Naive B cell (primary cell): Measurements from ENCODE around the gene MAP4K2. TPM values are rescaled to one million over a fixed set of nuclear protein-coding genes. Genes with fewer than 3 reads are reported as not detected.

Experiments used
- ATAC-seq, 2 donors: fragments of 150-1000 bp; cut with Tn5 transposase; 2 replicates each; pipeline ENCODE4 v1.10.0; 2021; ENCODE audit warnings: low read depth in 2 of 2, mild to moderate bottlenecking in 2 of 2, moderate library complexity in 2 of 2
- DNase-seq: peaks from one replicate; pipeline ENCODE4 v3.0.0; 2022
- H3K27ac Mint-ChIP-seq, 6 donors: one replicate each; pipeline ENCODE4 v1.8.0; 2020 to 2022; ENCODE audit warnings: mild to moderate bottlenecking in 6 of 6, mixed read lengths in 6 of 6, moderate library complexity in 5 of 6, inconsistent platforms in 2 of 6
- H3K27me3 Mint-ChIP-seq, 3 donors: one replicate each; pipeline ENCODE4 v1.8.0; 2021 to 2022; ENCODE audit warnings: mixed read lengths in 3 of 3, mild to moderate bottlenecking in 1 of 3
- H3K36me3 Mint-ChIP-seq, 2 donors: one replicate each; pipeline ENCODE4 v1.8.0; 2020 to 2022; ENCODE audit warnings: mixed read lengths in 2 of 2, inconsistent platforms in 1 of 2, mild to moderate bottlenecking in 1 of 2
- H3K4me1 Mint-ChIP-seq, 3 donors: one replicate each; pipeline ENCODE4 v1.8.0; 2020 to 2022; ENCODE audit warnings: mixed read lengths in 3 of 3, inconsistent platforms in 1 of 3, mild to moderate bottlenecking in 1 of 3, moderate library complexity in 1 of 3
- H3K4me3 Mint-ChIP-seq, 8 donors: one replicate each; pipeline ENCODE4 v1.8.0; 2020 to 2022; ENCODE audit warnings: mild to moderate bottlenecking in 8 of 8, mixed read lengths in 8 of 8, moderate library complexity in 8 of 8, inconsistent platforms in 2 of 8
- H3K9me3 Mint-ChIP-seq, 7 donors: one replicate each; pipeline ENCODE4 v1.8.0; 2020 to 2022; ENCODE audit warnings: mixed read lengths in 7 of 7, mild to moderate bottlenecking in 5 of 7, inconsistent platforms in 2 of 7, moderate library complexity in 1 of 7
- polyA plus RNA-seq, 6 donors: library from polyadenylated mRNA; unstranded; fragments of 300-500 nt; fragmentation: Illumina TruSeq; gene quantifications; one replicate each; pipeline ENCODE4 v1.2.3, GENCODE V29; 2021; ENCODE audit warnings: low read depth in 6 of 6

The MAP4K2 gene
- polyA plus RNA-seq, 6 donors from 2014 or later: 29.8 to 65.0 (median 39.7) TPM

DNA sequence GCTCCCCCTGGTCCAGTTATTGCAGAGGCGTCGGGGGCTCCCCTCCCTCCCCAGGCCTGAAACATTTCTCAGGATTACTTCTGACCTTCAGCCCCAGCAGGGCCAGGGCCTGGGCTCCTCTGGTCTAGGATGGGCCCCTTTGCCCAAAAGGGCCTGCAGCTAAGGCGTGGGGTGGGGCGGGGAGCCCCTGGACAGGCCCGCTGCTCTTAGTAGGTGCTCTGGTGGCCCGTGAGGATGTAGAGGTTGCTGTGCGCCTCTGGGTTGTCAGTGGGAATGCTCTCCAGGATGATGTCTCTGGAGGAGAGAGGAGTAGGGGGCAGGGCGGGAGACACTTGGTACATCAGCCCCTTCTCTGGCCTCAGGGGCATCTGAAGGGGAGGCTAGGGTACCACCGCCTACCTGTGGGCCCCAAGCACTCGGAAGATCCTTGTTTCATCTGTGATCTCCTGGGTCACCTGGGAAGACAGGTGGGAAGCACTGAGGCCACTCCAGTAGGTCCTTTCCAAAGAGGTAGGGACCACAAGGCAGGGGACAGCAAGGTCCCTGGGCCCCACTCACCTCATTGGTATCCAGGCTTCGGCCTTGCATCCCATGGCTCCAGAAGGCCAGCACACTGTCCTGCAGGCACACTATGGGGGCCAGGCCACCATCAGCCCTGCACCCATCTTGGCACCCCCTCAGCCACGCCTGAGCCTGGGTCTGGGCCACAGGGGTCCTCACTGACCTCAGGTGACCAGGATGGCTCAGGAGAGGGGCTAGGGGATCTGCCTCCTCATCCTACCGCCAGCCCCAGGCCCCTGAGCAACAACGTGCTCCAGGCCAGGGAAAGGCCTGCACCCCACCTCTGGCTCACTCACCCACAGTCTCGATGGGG, 13.4 kb downstream of the MAP4K2 start:
- Mint-ChIP-seq H3K9me3 (no peaks in the 10 kb centered on the region), H3K27ac (no peak overlapping the region), H3K4me1 (peaks cover 16 to 36% (median 26%) of the 10 kb centered on the region in 3 donors), H3K36me3 (peaks cover 0 to 2% of the 10 kb centered on the region in 2 donors), H3K4me3 (no peak overlapping the region), H3K27me3 (no peaks in the 10 kb centered on the region)
- ATAC-seq (no peak), DNase-seq (no peak)

DNA sequence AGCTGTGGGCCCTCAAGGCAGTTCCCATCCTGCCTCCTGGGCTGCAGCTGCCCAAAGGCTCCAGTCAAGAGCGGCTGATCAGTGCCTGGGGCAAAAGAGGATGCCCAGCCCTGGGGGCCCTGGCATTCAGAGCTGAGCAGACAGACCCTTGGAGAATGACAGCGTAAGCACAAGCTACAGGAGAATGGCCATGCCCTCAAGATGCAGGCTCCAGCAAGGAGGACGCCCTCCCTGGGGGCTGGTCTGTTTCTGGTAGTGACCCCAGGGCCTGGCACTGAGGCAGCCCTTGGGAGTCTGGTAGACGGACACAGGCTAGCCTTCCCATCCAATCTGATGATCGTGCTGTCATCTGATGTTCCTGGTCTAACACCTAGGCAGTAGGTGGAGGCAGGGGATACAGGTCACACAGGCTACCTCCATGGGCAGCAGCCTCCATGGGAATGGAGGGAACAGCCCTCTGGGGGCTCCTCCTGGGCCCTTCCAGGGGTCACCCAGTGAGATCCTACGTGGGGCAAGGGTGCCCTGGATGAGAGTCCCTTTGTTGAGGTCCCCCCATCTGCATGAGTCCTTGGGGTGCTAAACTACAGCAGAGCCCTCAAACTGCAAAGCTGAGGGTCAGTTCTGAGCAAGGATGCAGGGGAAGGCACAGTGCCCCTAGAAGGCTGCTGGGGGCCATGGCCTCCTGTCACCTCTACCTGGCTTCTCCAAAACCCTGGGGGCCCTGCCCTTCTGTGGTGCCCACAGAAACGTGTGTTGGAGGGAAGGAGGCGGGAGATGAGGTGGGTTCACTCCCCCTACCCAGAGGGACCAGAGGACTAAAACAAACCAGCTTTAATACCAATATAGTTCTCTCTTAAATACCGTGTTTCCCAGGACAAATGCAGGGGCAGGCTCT, 14.4 kb downstream of the MAP4K2 start:
- Mint-ChIP-seq H3K4me1 (peaks cover 9 to 30% (median 16%) of the 10 kb centered on the region in 3 donors), H3K36me3 (no peaks in the 10 kb centered on the region), H3K4me3 (no peak overlapping the region)

DNA sequence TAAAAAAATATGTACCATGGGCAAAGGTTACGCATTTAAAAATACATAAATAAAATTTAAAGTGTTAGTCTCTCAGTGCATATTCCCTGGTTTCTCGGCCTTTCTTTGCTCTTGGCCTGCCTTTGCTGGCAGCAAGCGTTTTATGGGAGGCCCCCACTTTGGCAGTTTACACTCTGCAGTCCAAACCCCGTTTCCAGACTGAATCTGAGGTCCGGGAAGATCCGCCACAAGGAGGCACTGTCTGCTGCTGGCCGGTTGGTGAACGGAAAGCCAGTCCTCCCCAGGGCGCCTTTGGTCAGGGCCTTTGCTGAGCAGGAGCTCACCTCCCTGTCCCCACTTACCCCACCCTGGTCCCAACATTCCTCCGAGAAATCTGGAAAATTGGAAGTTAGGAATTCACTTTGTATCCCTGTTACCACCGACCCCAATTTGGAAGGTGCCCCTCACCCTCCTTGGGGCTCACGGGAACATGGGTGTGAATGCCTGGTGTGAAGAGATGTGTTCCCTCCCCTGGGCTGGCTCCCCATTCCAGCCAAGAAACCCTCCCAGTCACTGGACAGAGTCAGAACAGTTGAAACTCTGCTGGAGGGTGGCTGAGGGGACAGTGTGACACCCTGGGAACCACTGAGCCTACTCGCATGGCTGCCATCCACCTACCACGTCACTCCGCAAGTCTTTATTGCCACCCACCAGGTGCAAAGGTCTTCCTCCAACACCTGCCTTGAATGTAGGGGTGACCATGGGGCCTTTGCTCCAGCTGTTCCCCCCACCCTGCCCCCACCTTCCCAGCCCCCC, 15.3 kb downstream of the MAP4K2 start:
- no peaks in the 10 kb centered on the region for H3K36me3 Mint-ChIP-seq
- H3K27ac Mint-ChIP-seq: peak overlapping the region in 5 of 6 donors; percentile 60 to 90 (median 76)
- no peaks in the 10 kb centered on the region for H3K9me3 Mint-ChIP-seq
- no peaks in the 10 kb centered on the region for H3K27me3 Mint-ChIP-seq
- DNase-seq (no peak), ATAC-seq (peak; percentile 70 to 81)
- no peak overlapping the region for H3K4me3 Mint-ChIP-seq
- peaks cover 7 to 24% (median 15%) of the 10 kb centered on the region in 3 donors for H3K4me1 Mint-ChIP-seq

More for the DNA sequence above, 14.4 kb downstream of the MAP4K2 start:
- H3K27me3 Mint-ChIP-seq: no peaks in the 10 kb centered on the region
- DNase-seq (no peak), ATAC-seq (no peak)
- no peak overlapping the region for H3K27ac Mint-ChIP-seq
- no peaks in the 10 kb centered on the region for H3K9me3 Mint-ChIP-seq

DNA sequence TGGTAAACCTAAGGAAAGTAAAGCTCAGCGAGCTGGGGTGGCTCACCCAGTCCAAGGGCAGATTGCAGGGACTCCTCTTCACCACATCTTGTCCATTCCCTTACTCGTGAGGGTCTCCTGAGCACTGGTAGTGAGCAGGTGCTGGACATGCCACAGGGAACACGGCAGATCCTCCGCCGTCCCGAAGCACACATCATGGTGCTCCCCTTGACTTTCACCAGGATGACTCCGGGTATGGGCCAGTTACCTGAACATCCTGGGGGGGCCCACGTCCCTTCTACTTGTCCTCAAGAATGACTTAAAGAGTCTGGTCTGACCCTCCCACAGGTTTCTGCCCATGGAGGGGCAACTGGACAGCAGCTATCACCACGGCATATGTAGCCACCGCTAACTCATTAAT, 16.7 kb downstream of the MAP4K2 start:
- no peak for ATAC-seq
- peak overlapping the region in 1 of 6 donors; percentile 81 for H3K27ac Mint-ChIP-seq

DNA sequence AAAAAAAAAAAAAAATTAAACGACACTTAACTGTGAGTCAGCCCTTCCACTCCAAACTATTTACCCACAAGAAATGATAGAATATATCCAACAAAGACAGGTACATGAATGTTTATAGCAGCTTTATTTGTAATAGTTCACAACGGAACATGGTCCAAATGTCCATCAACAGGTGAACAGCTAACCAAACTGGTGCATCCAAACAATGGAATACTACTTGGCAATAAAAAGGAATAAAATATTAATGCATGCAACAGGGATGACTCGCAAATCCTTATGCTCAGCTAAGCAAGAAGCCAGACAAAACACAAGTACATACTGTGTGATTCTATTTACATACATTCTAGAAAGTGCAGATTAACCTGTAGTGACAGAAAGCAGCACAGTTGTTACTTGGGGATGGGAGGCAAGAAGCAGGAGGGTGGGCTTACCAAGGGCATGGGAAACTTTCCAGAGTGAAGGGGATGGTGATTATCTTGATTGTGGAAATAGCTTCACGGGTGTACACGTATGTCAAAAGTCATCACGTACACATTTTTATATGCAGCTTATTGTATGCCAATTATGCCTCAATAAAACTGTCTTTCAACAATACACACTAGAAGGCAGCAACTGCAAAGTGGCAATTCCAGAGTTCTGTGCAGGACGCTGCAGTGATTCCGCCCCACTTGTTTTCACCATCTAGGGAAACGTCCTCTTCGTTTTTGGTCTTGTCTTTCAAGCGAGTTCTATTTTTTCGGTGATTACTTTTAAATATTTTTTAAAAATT, 18.0 kb downstream of the MAP4K2 start:
- Mint-ChIP-seq H3K27ac (peak overlapping the region in 3 of 6 donors; percentile 42 to 60 (median 50)), H3K36me3 (no peaks in the 10 kb centered on the region), H3K9me3 (no peaks in the 10 kb centered on the region), H3K27me3 (no peaks in the 10 kb centered on the region), H3K4me1 (peaks cover 22 to 38% (median 26%) of the 10 kb centered on the region in 3 donors), H3K4me3 (no peak overlapping the region)
- DNase-seq (no peak), ATAC-seq (no peak)

More for the DNA sequence above, 16.7 kb downstream of the MAP4K2 start:
- Mint-ChIP-seq H3K9me3 (no peaks in the 10 kb centered on the region), H3K4me3 (no peak overlapping the region), H3K27me3 (no peaks in the 10 kb centered on the region), H3K36me3 (no peaks in the 10 kb centered on the region), H3K4me1 (peaks cover 13 to 32% (median 25%) of the 10 kb centered on the region in 3 donors)
- no peak for DNase-seq

DNA sequence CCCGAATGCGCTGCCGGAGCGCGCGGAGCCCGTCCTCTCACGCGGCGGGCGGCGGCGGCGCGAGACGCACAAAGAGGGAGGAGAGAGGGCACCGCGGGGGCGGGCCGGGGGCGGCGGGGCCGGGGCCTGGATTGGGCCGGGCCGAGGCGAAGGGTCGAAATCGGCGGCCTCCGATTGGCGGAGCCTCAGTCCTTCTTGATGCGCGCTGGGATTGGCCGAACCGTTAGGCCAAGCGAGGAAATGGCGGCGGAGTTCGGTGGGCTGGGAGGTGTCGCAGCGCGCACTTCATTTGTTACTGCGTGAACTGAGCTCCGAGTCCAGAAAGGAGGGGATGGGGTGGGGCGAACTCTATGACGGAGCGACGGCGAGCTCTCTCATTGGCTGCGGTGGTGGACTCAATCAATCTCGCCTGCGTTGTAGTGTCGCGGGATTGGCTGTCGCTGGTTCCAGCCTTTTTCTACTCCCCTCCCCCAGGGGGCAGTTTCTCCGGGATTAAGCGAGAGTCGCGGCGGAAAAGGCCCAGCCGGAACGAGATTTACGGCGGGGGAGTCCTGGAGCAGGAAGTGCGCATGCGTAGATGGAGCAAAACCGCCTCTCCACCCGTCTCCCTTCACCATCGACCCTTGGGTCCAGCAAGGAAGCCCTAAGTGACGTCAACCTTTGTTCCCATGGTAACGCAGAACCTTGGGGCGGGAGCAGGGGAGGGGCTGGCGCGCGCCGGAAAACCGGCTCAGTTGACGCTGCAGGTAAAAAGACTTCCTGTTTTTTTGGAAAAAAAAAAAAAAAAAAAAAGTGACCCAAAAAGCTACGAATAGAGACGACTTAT, 24.3 kb downstream of the MAP4K2 start, which contains the start of gene SF1:
TSS of gene SF1 (minus strand) at position 70 of the 826 bp plus-strand sequence. CDS start 150 bp downstream, outside the sequence.
- peak; percentile 100 for DNase-seq
- peaks cover 13 to 27% of the 10 kb centered on the region in 2 donors for H3K36me3 Mint-ChIP-seq
- ATAC-seq: peak; percentile 80 to 81
- H3K27ac Mint-ChIP-seq: peak within 1 kb of the TSS; percentile 99 to 100 (median 100)
- peak within 1 kb of the TSS; percentile 88 to 96 (median 94) for H3K4me3 Mint-ChIP-seq
- H3K27me3 Mint-ChIP-seq: no peaks in the 10 kb centered on the region
- no peaks in the 10 kb centered on the region for H3K9me3 Mint-ChIP-seq
- peaks cover 50 to 79% (median 51%) of the 10 kb centered on the region in 3 donors for H3K4me1 Mint-ChIP-seq

DNA sequence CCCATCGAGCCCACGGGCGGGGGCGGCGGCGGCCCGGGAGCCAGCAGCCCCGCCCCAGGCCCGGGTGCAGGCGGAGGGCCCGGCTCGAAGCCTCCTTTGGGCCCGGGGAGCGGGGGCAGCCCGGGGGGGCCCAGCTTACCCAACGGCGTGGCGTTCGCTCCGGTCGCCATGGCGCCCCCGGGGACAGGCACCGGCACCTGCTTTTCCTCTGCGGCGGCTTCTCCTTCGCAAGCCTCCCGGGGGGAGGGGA, 24.9 kb downstream of the MAP4K2 start:
- no peak for DNase-seq
- Mint-ChIP-seq H3K4me1 (peaks cover 55 to 83% (median 57%) of the 10 kb centered on the region in 3 donors), H3K4me3 (peak overlapping the region; percentile 86 to 96 (median 92)), H3K9me3 (no peaks in the 10 kb centered on the region), H3K27ac (peak overlapping the region in 2 of 6 donors; percentile 99 to 100), H3K27me3 (no peaks in the 10 kb centered on the region), H3K36me3 (peaks cover 13 to 27% of the 10 kb centered on the region in 2 donors)
- ATAC-seq: peak; percentile 0 to 1

DNA sequence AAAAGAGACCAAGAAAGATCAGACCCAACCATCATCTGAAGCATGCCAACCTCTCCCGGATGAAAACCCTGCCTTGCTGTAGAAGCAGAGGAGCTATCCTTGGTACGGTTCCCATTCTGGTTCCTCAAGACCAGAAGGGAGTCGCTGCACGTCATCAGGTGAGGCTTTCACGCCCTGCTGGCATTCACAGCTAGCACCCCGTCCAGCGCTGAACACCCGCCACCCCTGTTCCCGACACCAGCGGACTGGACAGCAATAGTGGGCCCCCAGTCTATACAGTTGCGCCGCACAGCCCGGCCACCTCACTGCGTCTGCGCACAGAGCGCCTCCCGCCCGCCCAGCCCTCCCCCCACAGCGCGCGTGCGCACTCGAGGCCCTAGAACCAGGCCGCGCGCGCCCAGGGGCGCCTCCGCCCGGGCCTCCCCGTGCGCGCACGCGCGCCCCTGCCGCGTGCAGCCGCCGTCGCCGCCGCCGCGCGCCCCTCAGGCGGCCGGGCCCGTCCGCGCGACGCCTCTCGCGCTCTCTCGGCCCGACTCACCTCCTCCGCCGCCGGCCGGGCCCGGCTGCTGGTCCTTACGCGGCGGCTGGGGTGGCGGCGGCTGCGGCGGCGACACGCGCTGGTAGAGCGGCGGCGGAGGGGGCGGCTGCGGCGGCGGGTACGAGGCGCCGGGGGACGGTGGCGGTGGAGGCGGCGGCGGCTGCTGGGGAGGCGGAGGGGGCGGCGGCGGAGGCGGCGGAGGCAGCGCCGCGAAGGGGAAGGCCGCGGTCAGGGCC, 25.4 kb downstream of the MAP4K2 start:
- Mint-ChIP-seq H3K27ac (peak overlapping the region; percentile 69 to 100 (median 96)), H3K4me3 (peak overlapping the region; percentile 88 to 96 (median 94)), H3K27me3 (no peaks in the 10 kb centered on the region), H3K9me3 (no peaks in the 10 kb centered on the region), H3K36me3 (peaks cover 13 to 27% of the 10 kb centered on the region in 2 donors), H3K4me1 (peaks cover 54 to 83% (median 57%) of the 10 kb centered on the region in 3 donors)
- ATAC-seq (peak; percentile 2 to 4), DNase-seq (peak; percentile 78)

DNA sequence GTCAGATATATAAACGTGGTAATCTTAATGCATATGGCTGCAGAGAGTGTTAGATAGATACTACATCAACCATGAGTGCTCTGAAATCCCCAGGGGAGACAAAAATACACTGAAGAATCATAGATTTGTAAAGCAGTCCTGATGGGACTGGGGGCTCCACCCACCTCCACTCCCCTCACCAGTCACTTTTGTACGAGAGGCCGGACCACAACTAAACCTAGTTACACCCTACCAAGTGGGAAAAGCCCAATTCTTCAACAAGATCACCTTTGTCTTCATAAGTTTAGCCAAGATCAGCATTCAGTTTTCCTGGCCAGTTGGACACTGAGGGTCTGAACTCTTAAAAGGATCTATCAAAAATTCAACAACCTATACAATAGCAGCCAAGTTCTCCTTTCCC, 26.1 kb downstream of the MAP4K2 start:
- peak overlapping the region; percentile 88 to 96 (median 94) for H3K4me3 Mint-ChIP-seq
- no peaks in the 10 kb centered on the region for H3K27me3 Mint-ChIP-seq
- peaks cover 20 to 27% of the 10 kb centered on the region in 2 donors for H3K36me3 Mint-ChIP-seq
- H3K27ac Mint-ChIP-seq: peak overlapping the region; percentile 90 to 97 (median 95)
- ATAC-seq (no peak), DNase-seq (no peak)
- H3K4me1 Mint-ChIP-seq: peaks cover 54 to 83% (median 57%) of the 10 kb centered on the region in 3 donors
- H3K9me3 Mint-ChIP-seq: no peaks in the 10 kb centered on the region

DNA sequence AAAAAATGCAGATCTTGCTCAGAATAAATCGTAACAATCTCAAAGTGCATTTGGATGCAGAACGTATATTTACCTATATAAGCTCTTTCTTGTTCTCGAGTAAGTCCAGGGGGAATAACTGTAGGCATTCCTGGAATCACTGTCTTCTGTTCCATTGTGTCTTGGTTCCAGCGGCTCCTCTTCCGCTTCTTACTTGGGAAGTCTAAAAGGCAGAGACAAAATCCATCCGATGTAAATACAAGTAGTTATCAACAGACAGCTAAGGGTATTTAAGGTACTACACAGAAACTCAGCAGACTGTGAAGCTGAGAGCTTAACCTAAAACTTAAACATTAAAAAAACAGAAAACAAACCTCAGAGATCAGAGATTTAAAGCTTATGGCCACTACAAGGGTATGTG, 26.6 kb downstream of the MAP4K2 start:
- peaks cover 58 to 84% (median 61%) of the 10 kb centered on the region in 3 donors for H3K4me1 Mint-ChIP-seq
- no peak for DNase-seq
- ATAC-seq: no peak
- no peaks in the 10 kb centered on the region for H3K9me3 Mint-ChIP-seq
- H3K4me3 Mint-ChIP-seq: peak overlapping the region; percentile 88 to 96 (median 94)
- H3K27ac Mint-ChIP-seq: peak overlapping the region; percentile 54 to 97 (median 95)
- H3K36me3 Mint-ChIP-seq: peaks cover 20 to 27% of the 10 kb centered on the region in 2 donors
- no peaks in the 10 kb centered on the region for H3K27me3 Mint-ChIP-seq

DNA sequence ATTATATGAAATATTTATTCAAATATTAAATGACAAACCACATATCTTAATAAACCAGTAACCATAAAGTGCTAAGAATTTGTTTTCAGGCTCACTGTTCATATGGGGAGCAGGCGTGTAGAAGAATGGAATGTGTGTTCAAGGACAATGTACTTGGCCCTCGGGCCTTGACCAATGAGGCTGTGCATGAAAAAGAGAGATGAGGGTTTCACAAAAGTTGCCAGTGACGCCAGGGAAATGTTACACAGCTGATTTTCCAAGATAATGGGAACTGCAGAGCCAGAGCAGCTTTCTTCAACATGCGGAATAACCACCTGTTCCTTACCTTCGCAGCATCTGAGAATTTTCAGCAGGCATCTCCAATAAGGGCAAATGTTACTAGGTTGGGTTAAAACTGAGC, 28.9 kb downstream of the MAP4K2 start:
- Mint-ChIP-seq H3K36me3 (peaks cover 32 to 44% of the 10 kb centered on the region in 2 donors), H3K27me3 (no peaks in the 10 kb centered on the region), H3K4me3 (peak overlapping the region in 6 of 8 donors; percentile 9 to 94 (median 46)), H3K4me1 (peaks cover 66 to 83% (median 73%) of the 10 kb centered on the region in 3 donors), H3K27ac (peak overlapping the region in 3 of 6 donors; percentile 49 to 80 (median 62)), H3K9me3 (no peaks in the 10 kb centered on the region)
- DNase-seq: no peak
- no peak for ATAC-seq
